ENCODE measurements around the gene SEBOX.

SEBOX gene

GRCh38 chr17:28363186-28363585 is 1.8 kb downstream of the SEBOX start:
- Histone ChIP-seq H3K9me2 (replicated peaks; ENCODE audit: low read depth, low read length) (no peaks in the 10 kb centered on the region), H3K9me3 (ENCODE audit: insufficient read depth, low read depth, low read length) (no peaks in the 10 kb centered on the region), H3K4me1 (ENCODE audit: insufficient read depth, low read length, poor library complexity, severe bottlenecking) (peaks cover 7% of the 10 kb centered on the region), H3K4me3 (ENCODE audit: low read length, poor library complexity, severe bottlenecking) (no peak overlapping the region), H3K27me3 (ENCODE audit: insufficient read depth, low read length, poor library complexity, severe bottlenecking) (no peaks in the 10 kb centered on the region), H3K36me3 (ENCODE audit: insufficient read depth, low read length) (peaks cover 17% of the 10 kb centered on the region; the same call in 1 of the 2 replicates), H3F3A (ENCODE audit: low read depth) (no peaks in the 10 kb centered on the region), H3K79me2 (ENCODE audit: insufficient read depth, low read length) (peaks cover 10% of the 10 kb centered on the region; the same call in 1 of the 2 replicates), H4K20me1 (ENCODE audit: insufficient read depth, low read length, poor library complexity, severe bottlenecking) (no peaks in the 10 kb centered on the region), H3K9ac (ENCODE audit: low read depth, low read length, poor library complexity, severe bottlenecking) (no peak overlapping the region), H3K4me2 (ENCODE audit: low read depth, low read length, poor library complexity, severe bottlenecking) (no peak overlapping the region), H2AFZ (ENCODE audit: low read length) (no peak overlapping the region)
- no peak for TF ChIP-seq CTCF (conservative IDR thresholded peaks at IDR 0.05; ENCODE audit: low read length)

- Histone ChIP-seq H3K4me1 (ENCODE audit: insufficient read depth, low read length, poor library complexity, severe bottlenecking) (peaks cover 26% of the 10 kb centered on the region), H3K9ac (ENCODE audit: low read depth, low read length, poor library complexity, severe bottlenecking) (peak overlapping the region; percentile 96), H3K9me3 (ENCODE audit: insufficient read depth, low read depth, low read length) (no peaks in the 10 kb centered on the region), H3K9me2 (replicated peaks; ENCODE audit: low read depth, low read length) (no peaks in the 10 kb centered on the region), H3K79me2 (ENCODE audit: insufficient read depth, low read length) (peaks cover 40% of the 10 kb centered on the region), H3F3A (ENCODE audit: low read depth) (no peaks in the 10 kb centered on the region), H4K20me1 (ENCODE audit: insufficient read depth, low read length, poor library complexity, severe bottlenecking) (peaks cover 5% of the 10 kb centered on the region), H3K4me2 (ENCODE audit: low read depth, low read length, poor library complexity, severe bottlenecking) (peak overlapping the region; percentile 96), H2AFZ (ENCODE audit: low read length) (peak overlapping the region; percentile 81), H3K27me3 (ENCODE audit: insufficient read depth, low read length, poor library complexity, severe bottlenecking) (no peaks in the 10 kb centered on the region), H3K36me3 (ENCODE audit: insufficient read depth, low read length) (peaks cover 19% of the 10 kb centered on the region; the same call in 1 of the 2 replicates), H3K4me3 (ENCODE audit: low read length, poor library complexity, severe bottlenecking) (peak overlapping the region; percentile 81)
- TF ChIP-seq EZH2phosphoT487 (IDR thresholded peaks at IDR 0.05; ENCODE audit: borderline replicate concordance), result no peak
- TF ChIP-seq CTCF (conservative IDR thresholded peaks at IDR 0.05; ENCODE audit: low read length), result no peak
Measured at GRCh38 chr17:28357901-28358197, 7.2 kb downstream of the SEBOX start.

- peaks cover 26% of the 10 kb centered on the region for H3K4me1 ChIP-seq (ENCODE audit: insufficient read depth, low read length, poor library complexity, severe bottlenecking)
- H3K9ac ChIP-seq (ENCODE audit: low read depth, low read length, poor library complexity, severe bottlenecking), result peak within 1 kb of the TSS; percentile 96
- no peaks in the 10 kb centered on the region for H3K9me3 ChIP-seq (ENCODE audit: insufficient read depth, low read depth, low read length)
- TF ChIP-seq CTCF (conservative IDR thresholded peaks at IDR 0.05; ENCODE audit: low read length) (no peak), EZH2phosphoT487 (IDR thresholded peaks at IDR 0.05; ENCODE audit: borderline replicate concordance) (no peak)
- H4K20me1 ChIP-seq (ENCODE audit: insufficient read depth, low read length, poor library complexity, severe bottlenecking), result peaks cover 5% of the 10 kb centered on the region
- H3K4me2 ChIP-seq (ENCODE audit: low read depth, low read length, poor library complexity, severe bottlenecking), result peak within 1 kb of the TSS; percentile 99
- peak within 1 kb of the TSS; percentile 93 for H2AFZ ChIP-seq (ENCODE audit: low read length)
- H3K9me2 ChIP-seq (replicated peaks; ENCODE audit: low read depth, low read length), result no peaks in the 10 kb centered on the region
- peak within 1 kb of the TSS; percentile 81 for H3K4me3 ChIP-seq (ENCODE audit: low read length, poor library complexity, severe bottlenecking)
- peaks cover 40% of the 10 kb centered on the region for H3K79me2 ChIP-seq (ENCODE audit: insufficient read depth, low read length)
- peaks cover 22% of the 10 kb centered on the region; the same call in 1 of the 2 replicates for H3K36me3 ChIP-seq (ENCODE audit: insufficient read depth, low read length)
- no peaks in the 10 kb centered on the region for H3K27me3 ChIP-seq (ENCODE audit: insufficient read depth, low read length, poor library complexity, severe bottlenecking)
- H3F3A ChIP-seq (ENCODE audit: low read depth), result no peaks in the 10 kb centered on the region
Measured at GRCh38 chr17:28357061-28357900, 7.7 kb downstream of the SEBOX start, which contains the start of gene POLDIP2. TSS of gene POLDIP2 (minus strand) at chr17:28357527. CDS start at chr17:28357448, 79 bp downstream.
